Esophagus muscularis mucosa (tissue), 4 donors: ENCODE data around the gene MT1F. TPM values are rescaled to one million over a fixed set of nuclear protein-coding genes. Genes with fewer than 3 reads are reported as not detected.

Source experiments
- DNase-seq: peaks from one replicate; pipeline ENCODE4 v3.0.0-alpha.2; 2017; ENCODE audit errors: extremely low spot score
- H3K27ac ChIP-seq, 4 donors: fragments of 200-600 bp; sonication (generic); replicated peaks in 1 of 4; 1 replicate in 3 of 4; 2 replicates in 1 of 4; pipeline ENCODE4 v1.5.1; 2016 to 2019; ENCODE audit warnings: mild to moderate bottlenecking in 1 of 4
- H3K27me3 ChIP-seq, 4 donors: fragments of 200-600 bp; sonication (generic); one replicate each; pipeline versions ENCODE4 v1.5.1 to v1.6.0; 2016 to 2019
- H3K36me3 ChIP-seq, 4 donors: fragments of 200-600 bp; sonication (generic); one replicate each; pipeline ENCODE4 v1.5.1; 2016 to 2019
- H3K4me1 ChIP-seq, 4 donors: fragments of 200-600 bp; sonication (generic); one replicate each; pipeline ENCODE4 v1.5.1; 2016 to 2019
- H3K4me3 ChIP-seq, 4 donors: fragments of 200-600 bp; sonication (generic); 1 replicate in 2 of 4; 2 replicates in 2 of 4; pipeline ENCODE4 v1.5.1; 2016 to 2019; ENCODE audit warnings: mild to moderate bottlenecking in 4 of 4, moderate library complexity in 1 of 4
- H3K9me3 ChIP-seq, 4 donors: fragments of 200-600 bp; sonication (generic); 1 replicate in 3 of 4; 2 replicates in 1 of 4; pipeline ENCODE4 v1.5.1; 2016 to 2019
- CTCF ChIP-seq, 3 experiments: fragments of 200-600 bp in 2 of 3; fragments of 450-650 bp in 1 of 3; sonication (generic) in 2 of 3; IDR thresholded peaks; one replicate each; pipeline ENCODE4 v1.5.1; 2017 to 2019; ENCODE audit warnings: antibody characterized with exemption in 3 of 3, mild to moderate bottlenecking in 2 of 3, moderate library complexity in 1 of 3
- EP300 ChIP-seq: sonication (generic); formaldehyde crosslinking; IDR thresholded peaks from one replicate; pipeline ENCODE4 v1.6.1; 2017; ENCODE audit warnings: antibody characterized with exemption
- POLR2A ChIP-seq: fragments of 450-650 bp; IDR thresholded peaks from one replicate; pipeline ENCODE4 v1.6.1; 2017; ENCODE audit warnings: antibody characterized with exemption, moderate library complexity, mild to moderate bottlenecking, low read depth
- POLR2AphosphoS5 ChIP-seq, 2 donors: sonication (generic); formaldehyde crosslinking; IDR thresholded peaks; one replicate each; pipeline ENCODE4 v1.6.1; 2017; ENCODE audit warnings: antibody characterized with exemption in 2 of 2
- WGBS: methylation state at CpG from one replicate; pipeline ENCODE4 v1.1.5; 2018; 5-methylcytosine and 5-hydroxymethylcytosine counted together
- intact Hi-C: fragments of 100-400 bp; cut with DNase I; formaldehyde crosslinking; loops from one replicate; pipeline ENCODE4 v1.15.1; 2023
- total RNA-seq, 4 donors: library from RNA; depleted of rRNA; stranded (reverse); fragments of >200 nt; gene quantifications; one replicate each; pipeline versions ENCODE4 v1.1.0 to v1.2.1, GENCODE V29; 2016

The MT1F gene
- total RNA-seq, 4 donors from 2014 or later = 2.1 to 7.1 (median 5.0) TPM

GRCh38 chr16:56684256-56684925, 26.6 kb downstream of the MT1F start:
- no peak for DNase-seq
- peak overlapping the region; percentile 67 to 86 (median 84) for H3K27ac ChIP-seq

GRCh38 chr16:56684926-56685590, 27.3 kb downstream of the MT1F start:
- H3K36me3 ChIP-seq = no peaks in the 10 kb centered on the region
- H3K4me3 ChIP-seq = peak overlapping the region in 3 of 4 donors; percentile 51 to 68 (median 59)
- 79% methylated on average over 3 of the region's 4 CpGs for WGBS
- TF ChIP-seq POLR2A = peak; percentile 32
- TF ChIP-seq CTCF (IDR thresholded peaks at IDR 0.05) = no peak
- H3K4me1 ChIP-seq = peaks cover 35 to 50% (median 42%) of the 10 kb centered on the region in 4 donors
- intact Hi-C loops = loop anchor here (5.0 kb wide), 1 partner anchor 48 kb away; the partner anchor contains the start of gene MT1A
- H3K27me3 ChIP-seq = no peaks in the 10 kb centered on the region
- peaks cover 0 to 7% (median 6%) of the 10 kb centered on the region in 4 donors for H3K9me3 ChIP-seq
- H3K27ac ChIP-seq = peak overlapping the region; percentile 67 to 86 (median 84)
- no peak for DNase-seq

More at GRCh38 chr16:56684256-56684925, 26.6 kb downstream of the MT1F start:
- intact Hi-C loops = loop anchor here (5.0 kb wide), 1 partner anchor 47 kb away; the partner anchor contains the start of gene MT1A
- H3K9me3 ChIP-seq = peaks cover 0 to 7% (median 6%) of the 10 kb centered on the region in 4 donors
- H3K4me3 ChIP-seq = peak overlapping the region; percentile 51 to 68 (median 62)
- no peaks in the 10 kb centered on the region for H3K27me3 ChIP-seq
- H3K36me3 ChIP-seq = no peaks in the 10 kb centered on the region
- no peak for TF ChIP-seq POLR2A
- no peak for TF ChIP-seq EP300
- TF ChIP-seq CTCF (IDR thresholded peaks at IDR 0.05) = no peak
- WGBS = 61% methylated on average over 4 of the region's 4 CpGs
- peaks cover 35 to 50% (median 42%) of the 10 kb centered on the region in 4 donors for H3K4me1 ChIP-seq

- no peaks in the 10 kb centered on the region for H3K27me3 ChIP-seq
- H3K9me3 ChIP-seq = peaks cover 0 to 7% (median 6%) of the 10 kb centered on the region in 4 donors
- no peak overlapping the region for H3K4me3 ChIP-seq
- H3K36me3 ChIP-seq = no peaks in the 10 kb centered on the region
- H3K4me1 ChIP-seq = peaks cover 18 to 41% (median 34%) of the 10 kb centered on the region in 4 donors
- DNase-seq = no peak
- 92% methylated on average over 7 of the region's 7 CpGs for WGBS
- intact Hi-C loops = no loop called here
- no peak overlapping the region for H3K27ac ChIP-seq
- TF ChIP-seq POLR2A = no peak
- no peak for TF ChIP-seq POLR2AphosphoS5 (IDR thresholded peaks at IDR 0.05)
- TF ChIP-seq EP300 = no peak
- no peak for TF ChIP-seq CTCF (IDR thresholded peaks at IDR 0.05)
These were observed 29.0 kb downstream of the MT1F start for GRCh38 chr16:56686758-56687157.

- no peak overlapping the region for H3K4me3 ChIP-seq
- TF ChIP-seq CTCF (IDR thresholded peaks at IDR 0.05) = no peak
- TF ChIP-seq POLR2AphosphoS5 (IDR thresholded peaks at IDR 0.05) = no peak
- TF ChIP-seq EP300 = no peak
- TF ChIP-seq POLR2A = no peak
- no peak overlapping the region for H3K27ac ChIP-seq
- peaks cover 9 to 24% (median 18%) of the 10 kb centered on the region in 4 donors for H3K4me1 ChIP-seq
- no peak for DNase-seq
- 38% methylated on average over 1 of the region's 1 CpG for WGBS
- H3K9me3 ChIP-seq = peaks cover 0 to 7% (median 6%) of the 10 kb centered on the region in 4 donors
- intact Hi-C loops = no loop called here
- no peaks in the 10 kb centered on the region for H3K36me3 ChIP-seq
- no peaks in the 10 kb centered on the region for H3K27me3 ChIP-seq
These were observed 31.0 kb downstream of the MT1F start for GRCh38 chr16:56688762-56689161.
